ENCODE data around the gene ARNT2.

The ARNT2 gene

GRCh38 chr15:80578871-80579270 lies 174.7 kb downstream of the ARNT2 start:
- Mint-ChIP-seq H3K9me3 (no peaks in the 10 kb centered on the region), H3K27me3 (peaks cover 14% of the 10 kb centered on the region), H3K36me3 (no peaks in the 10 kb centered on the region), H3K27ac (no peak overlapping the region), H3K4me3 (no peak overlapping the region), H3K4me1 (peaks cover 6% of the 10 kb centered on the region)
- no peak for ATAC-seq

DNA sequence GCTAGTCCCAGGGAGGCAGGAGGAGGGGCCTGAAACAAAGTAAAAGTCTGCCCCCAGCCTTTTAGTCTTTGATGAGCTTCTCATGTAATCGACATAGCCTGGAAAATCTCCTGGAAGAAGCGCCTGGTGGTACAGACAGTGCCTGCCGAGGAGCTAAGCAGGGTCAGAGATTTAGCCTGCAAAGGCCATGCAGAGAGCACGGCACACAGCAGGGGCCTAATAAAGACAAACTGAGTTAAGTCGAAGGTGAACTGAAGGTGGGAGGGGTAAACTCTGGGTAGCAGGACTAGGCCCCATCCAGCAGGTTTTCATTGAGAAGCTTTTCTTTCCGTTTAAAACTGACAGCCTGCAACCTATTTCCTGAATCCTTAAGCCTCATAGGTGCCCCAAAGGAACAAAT lies 175.4 kb downstream of the ARNT2 start:
- Mint-ChIP-seq H3K27ac (no peak overlapping the region), H3K36me3 (no peaks in the 10 kb centered on the region), H3K4me3 (no peak overlapping the region), H3K27me3 (peaks cover 14% of the 10 kb centered on the region), H3K9me3 (no peaks in the 10 kb centered on the region), H3K4me1 (peaks cover 6% of the 10 kb centered on the region)
- ATAC-seq: no peak

DNA sequence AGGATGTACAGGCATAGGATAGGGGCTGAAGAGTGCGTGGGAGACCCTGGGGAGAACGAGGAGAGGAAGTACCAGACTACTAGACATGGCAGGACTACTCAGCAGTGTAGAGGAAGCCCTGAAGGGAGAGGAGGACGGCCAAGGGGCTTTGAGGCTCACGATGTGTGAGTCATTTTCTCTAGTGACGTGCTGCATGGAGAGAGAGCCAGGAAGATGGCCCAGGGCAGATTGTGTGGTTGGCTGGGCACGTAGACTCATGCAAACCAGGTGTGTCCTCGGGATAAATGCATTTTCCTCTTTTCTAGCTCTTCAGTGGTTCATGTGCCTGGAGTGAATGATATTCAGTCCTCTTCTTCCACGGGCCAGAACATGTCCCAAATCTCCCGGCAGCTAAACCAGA lies 175.9 kb downstream of the ARNT2 start:
- no peak for ATAC-seq
- no peak overlapping the region for H3K27ac Mint-ChIP-seq
- no peaks in the 10 kb centered on the region for H3K36me3 Mint-ChIP-seq
- peaks cover 14% of the 10 kb centered on the region for H3K27me3 Mint-ChIP-seq
- no peaks in the 10 kb centered on the region for H3K9me3 Mint-ChIP-seq
- H3K4me3 Mint-ChIP-seq: no peak overlapping the region
- peaks cover 6% of the 10 kb centered on the region for H3K4me1 Mint-ChIP-seq

DNA sequence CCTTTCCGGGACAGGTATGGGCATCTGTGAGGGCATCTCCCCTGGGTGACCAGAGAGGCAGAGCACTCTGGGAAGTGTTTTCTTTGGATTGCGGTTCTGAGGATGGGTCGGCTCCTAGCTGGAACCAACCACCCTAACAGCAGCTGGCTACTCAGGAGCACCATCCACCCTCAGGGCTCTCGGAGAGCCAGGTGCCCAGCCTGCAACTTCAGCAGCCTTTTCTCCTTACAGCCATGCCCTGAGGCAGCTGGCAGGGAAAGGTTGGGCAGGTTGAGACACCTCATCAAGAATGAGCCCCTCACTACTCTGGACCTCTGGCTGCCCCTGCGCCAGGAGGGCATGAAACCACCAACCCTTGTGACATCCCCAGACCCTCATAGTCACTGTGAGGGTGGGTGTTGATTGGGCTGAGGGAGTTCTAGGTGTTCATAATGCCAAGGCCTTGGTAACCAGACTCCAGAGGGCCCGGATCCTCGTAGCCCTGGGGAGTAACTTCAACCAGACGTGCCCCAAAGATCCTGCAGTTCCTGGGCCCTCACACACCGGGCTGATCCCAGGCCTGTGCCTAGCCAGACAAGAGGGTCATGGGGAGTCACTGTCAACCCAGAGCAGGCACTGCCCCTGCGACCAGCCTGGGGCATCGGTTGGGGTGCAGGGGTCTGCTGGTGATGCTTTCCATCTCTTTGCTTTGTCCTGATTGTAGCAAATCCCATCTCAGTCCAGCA lies 176.5 kb downstream of the ARNT2 start:
- no peak overlapping the region for H3K4me3 Mint-ChIP-seq
- no peaks in the 10 kb centered on the region for H3K36me3 Mint-ChIP-seq
- H3K27me3 Mint-ChIP-seq: peaks cover 14% of the 10 kb centered on the region
- ATAC-seq: no peak
- no peak overlapping the region for H3K27ac Mint-ChIP-seq
- no peaks in the 10 kb centered on the region for H3K9me3 Mint-ChIP-seq
- H3K4me1 Mint-ChIP-seq: peaks cover 6% of the 10 kb centered on the region

GRCh38 chr15:80581976-80582375 lies 177.8 kb downstream of the ARNT2 start:
- Mint-ChIP-seq H3K9me3 (no peaks in the 10 kb centered on the region), H3K27me3 (peaks cover 12% of the 10 kb centered on the region)
- no peak for ATAC-seq

DNA sequence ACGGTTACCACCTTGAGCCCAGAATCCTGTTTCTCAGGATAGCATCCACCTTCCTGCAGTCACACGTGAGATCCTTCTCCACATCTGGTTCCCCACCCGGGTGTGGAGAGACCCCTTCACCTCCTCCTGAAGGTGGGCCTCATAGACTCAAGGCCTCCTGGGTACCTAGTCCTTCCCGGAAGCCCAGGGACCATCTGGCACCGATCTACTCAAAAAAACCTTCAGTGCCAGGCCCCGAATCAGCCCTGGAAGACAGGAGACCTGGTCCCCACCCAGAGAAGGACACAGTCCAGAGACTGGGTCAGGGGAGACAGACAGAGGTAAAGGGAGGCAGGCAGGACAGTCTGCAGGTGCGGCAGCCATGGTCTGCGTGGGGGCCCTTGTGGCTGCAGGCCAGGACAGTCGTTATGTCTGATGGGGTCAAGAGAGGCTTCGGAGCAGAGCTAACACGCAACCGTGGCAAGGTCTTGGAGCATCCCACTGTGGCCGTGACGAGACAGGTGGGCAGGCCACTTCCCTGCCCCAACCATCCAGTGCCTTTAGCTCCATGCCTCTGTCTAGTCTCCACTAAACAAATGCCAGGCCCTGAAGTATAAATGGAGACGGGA lies 178.7 kb downstream of the ARNT2 start:
- H3K4me1 Mint-ChIP-seq: peaks cover 6% of the 10 kb centered on the region
- peaks cover 3% of the 10 kb centered on the region for H3K27me3 Mint-ChIP-seq
- H3K36me3 Mint-ChIP-seq: no peaks in the 10 kb centered on the region
- ATAC-seq: no peak
- no peaks in the 10 kb centered on the region for H3K9me3 Mint-ChIP-seq
- no peak overlapping the region for H3K27ac Mint-ChIP-seq
- H3K4me3 Mint-ChIP-seq: no peak overlapping the region

More at GRCh38 chr15:80581976-80582375, 177.8 kb downstream of the ARNT2 start:
- no peaks in the 10 kb centered on the region for H3K36me3 Mint-ChIP-seq
- peaks cover 6% of the 10 kb centered on the region for H3K4me1 Mint-ChIP-seq
- no peak overlapping the region for H3K4me3 Mint-ChIP-seq
- no peak overlapping the region for H3K27ac Mint-ChIP-seq

DNA sequence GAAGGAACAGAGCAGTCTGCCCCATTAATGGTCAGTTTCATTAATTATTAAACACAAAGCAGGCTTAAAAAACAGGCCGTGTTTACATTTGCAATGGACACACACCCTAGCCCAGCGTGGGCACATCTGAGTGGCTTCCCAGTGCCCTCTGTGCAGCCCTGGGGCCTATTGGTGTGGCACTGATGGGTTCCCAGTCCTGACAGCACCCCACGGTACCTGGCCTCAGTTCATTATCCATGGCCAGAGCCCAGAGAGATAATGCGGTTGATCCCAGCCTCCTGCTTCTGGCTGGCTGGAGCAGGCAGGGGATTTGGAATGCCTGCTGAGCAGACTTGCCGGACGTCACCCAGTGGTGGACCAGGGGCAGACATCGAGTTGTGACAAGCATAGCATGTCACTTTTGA lies 180.4 kb downstream of the ARNT2 start:
- no peaks in the 10 kb centered on the region for H3K27me3 Mint-ChIP-seq
- H3K4me3 Mint-ChIP-seq: no peak overlapping the region
- H3K36me3 Mint-ChIP-seq: no peaks in the 10 kb centered on the region
- no peak for ATAC-seq
- H3K9me3 Mint-ChIP-seq: no peaks in the 10 kb centered on the region
- no peak overlapping the region for H3K27ac Mint-ChIP-seq
- H3K4me1 Mint-ChIP-seq: peaks cover 6% of the 10 kb centered on the region

DNA sequence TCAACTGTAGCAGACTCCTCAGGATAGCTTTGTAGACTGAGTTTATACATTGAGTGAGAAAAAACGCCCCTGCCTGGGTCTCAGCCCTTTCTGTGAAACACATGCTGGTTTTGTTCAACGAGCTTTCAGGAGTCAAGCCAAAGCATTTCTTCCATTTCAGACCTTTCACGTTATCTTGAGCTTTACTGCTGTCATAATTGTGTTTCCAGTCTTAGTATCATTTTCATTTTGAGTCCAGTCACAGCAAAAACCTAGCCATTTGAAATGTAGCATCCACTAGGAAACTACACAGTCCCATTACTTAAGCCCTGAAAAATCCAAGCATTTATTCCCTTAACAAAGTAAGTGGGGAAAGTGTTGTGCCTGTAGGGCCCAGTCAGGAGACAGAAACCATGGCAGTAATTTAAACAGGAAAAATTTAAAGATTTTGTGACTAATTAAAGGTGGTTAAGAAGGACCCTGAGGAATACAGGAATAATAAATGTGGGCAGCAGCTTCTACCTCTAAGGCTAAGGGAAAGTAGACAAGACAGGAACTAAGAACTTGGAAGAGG lies 180.9 kb downstream of the ARNT2 start:
- no peak overlapping the region for H3K27ac Mint-ChIP-seq
- H3K27me3 Mint-ChIP-seq: no peaks in the 10 kb centered on the region
- H3K4me1 Mint-ChIP-seq: peaks cover 1% of the 10 kb centered on the region
- no peaks in the 10 kb centered on the region for H3K9me3 Mint-ChIP-seq
- no peak for ATAC-seq
- H3K36me3 Mint-ChIP-seq: no peaks in the 10 kb centered on the region
- H3K4me3 Mint-ChIP-seq: no peak overlapping the region

DNA sequence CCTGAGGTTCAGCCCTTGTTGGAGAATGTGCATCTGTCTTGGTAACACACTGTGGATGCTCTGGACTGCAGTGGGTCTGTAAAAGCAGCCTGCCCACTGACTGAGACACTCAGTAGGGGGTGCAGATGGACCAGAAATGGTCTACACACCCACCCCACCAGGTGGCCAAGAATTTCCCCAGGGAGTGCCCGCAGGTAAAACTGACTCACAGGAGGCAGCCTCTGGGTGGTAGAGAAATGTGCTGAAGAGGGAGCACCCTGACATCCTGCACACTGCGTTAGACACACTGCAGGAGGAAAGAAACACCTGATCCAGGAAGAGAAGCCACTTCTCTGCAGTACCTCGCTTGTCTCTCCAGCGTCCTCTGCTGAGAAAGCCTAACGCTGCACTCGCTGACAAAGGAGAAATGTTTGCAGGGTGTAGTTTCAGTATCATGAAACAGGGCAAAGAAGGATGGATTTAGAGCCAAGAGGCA lies 181.4 kb downstream of the ARNT2 start:
- Mint-ChIP-seq H3K9me3 (no peaks in the 10 kb centered on the region), H3K27ac (no peak overlapping the region)

DNA sequence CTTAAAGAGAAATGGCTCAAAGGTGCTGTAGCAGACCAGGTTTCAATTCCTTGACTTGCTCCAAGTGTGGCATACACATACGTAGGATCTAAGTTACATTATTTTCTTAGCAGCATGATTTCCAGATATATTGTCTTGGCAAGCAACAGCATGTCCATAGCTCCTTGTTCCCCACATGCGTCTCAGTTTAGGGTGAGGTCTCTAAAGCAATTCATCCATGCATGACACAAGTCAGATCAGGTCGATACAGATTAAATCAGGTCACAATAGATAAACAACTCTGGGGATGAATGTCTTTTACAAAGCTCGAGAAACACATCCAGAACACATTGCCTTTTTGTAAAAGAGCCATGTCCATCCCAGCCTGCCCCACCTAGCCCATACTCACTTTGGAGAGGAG lies 182.0 kb downstream of the ARNT2 start:
- Mint-ChIP-seq H3K4me1 (no peaks in the 10 kb centered on the region), H3K27ac (no peak overlapping the region), H3K27me3 (no peaks in the 10 kb centered on the region), H3K4me3 (no peak overlapping the region), H3K36me3 (no peaks in the 10 kb centered on the region), H3K9me3 (no peaks in the 10 kb centered on the region)
- ATAC-seq: no peak

More for the DNA sequence above, 181.4 kb downstream of the ARNT2 start:
- Mint-ChIP-seq H3K27me3 (no peaks in the 10 kb centered on the region), H3K4me3 (no peak overlapping the region), H3K36me3 (no peaks in the 10 kb centered on the region), H3K4me1 (no peaks in the 10 kb centered on the region)
- no peak for ATAC-seq

GRCh38 chr15:80587007-80587406 lies 182.8 kb downstream of the ARNT2 start:
- no peaks in the 10 kb centered on the region for H3K9me3 Mint-ChIP-seq
- H3K36me3 Mint-ChIP-seq: no peaks in the 10 kb centered on the region
- ATAC-seq: no peak
- H3K4me3 Mint-ChIP-seq: no peak overlapping the region
- H3K4me1 Mint-ChIP-seq: no peaks in the 10 kb centered on the region
- no peak overlapping the region for H3K27ac Mint-ChIP-seq
- H3K27me3 Mint-ChIP-seq: no peaks in the 10 kb centered on the region

DNA sequence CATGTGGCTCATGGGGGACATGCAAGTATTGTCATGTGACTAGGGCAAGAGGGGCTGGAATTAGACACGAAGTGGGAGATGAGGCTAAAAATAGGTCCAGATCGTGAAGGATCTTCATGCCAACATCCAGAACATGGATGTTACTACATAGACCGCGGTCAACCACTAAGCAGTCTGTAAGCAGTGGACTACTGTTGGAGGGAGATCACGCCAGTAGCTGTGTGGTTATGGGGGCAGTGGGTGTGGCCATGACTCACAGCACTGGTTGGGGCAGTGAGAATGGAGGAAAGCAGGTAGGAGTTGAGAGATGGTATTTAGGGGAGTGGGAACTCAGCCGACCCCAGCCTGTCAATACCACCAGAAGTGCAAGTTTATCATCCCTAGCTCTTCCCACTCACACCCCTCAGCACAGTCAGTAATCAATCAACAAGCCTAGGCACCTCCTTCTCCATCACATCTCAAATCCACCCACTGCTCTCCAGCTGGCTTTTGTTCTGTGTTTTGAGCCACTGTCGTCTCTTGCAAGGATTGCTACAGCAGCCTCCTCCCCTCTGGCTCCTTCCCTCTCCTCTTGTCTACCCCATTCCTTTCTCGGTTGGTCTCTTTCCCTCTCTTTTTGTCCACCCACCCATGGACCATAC lies 183.8 kb downstream of the ARNT2 start:
- ATAC-seq: no peak
- H3K27me3 Mint-ChIP-seq: no peaks in the 10 kb centered on the region
- no peaks in the 10 kb centered on the region for H3K36me3 Mint-ChIP-seq
- no peaks in the 10 kb centered on the region for H3K4me1 Mint-ChIP-seq
- no peaks in the 10 kb centered on the region for H3K9me3 Mint-ChIP-seq
- no peak overlapping the region for H3K27ac Mint-ChIP-seq
- no peak overlapping the region for H3K4me3 Mint-ChIP-seq

DNA sequence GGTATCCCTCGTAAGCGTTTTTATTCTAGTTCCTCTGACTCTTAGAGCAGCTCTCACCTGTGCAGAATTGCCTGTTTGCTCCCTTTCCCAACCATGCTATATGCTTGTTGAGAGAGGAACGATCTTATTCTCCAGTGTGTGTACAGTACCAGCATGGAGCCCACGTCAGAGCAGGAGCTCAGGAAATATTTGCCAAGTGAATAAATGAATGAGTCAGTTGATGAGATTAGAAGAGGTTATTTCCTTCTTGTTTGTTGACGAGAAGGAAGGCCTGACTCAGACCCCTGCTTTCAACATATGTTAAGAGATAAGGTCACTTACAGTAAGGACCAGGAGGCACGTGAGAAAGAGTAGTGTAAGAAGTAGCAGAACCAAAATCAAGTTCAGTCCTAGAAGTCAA lies 184.6 kb downstream of the ARNT2 start:
- H3K27ac Mint-ChIP-seq: no peak overlapping the region
- H3K4me3 Mint-ChIP-seq: no peak overlapping the region
- no peaks in the 10 kb centered on the region for H3K4me1 Mint-ChIP-seq
- H3K27me3 Mint-ChIP-seq: no peaks in the 10 kb centered on the region
- no peaks in the 10 kb centered on the region for H3K36me3 Mint-ChIP-seq
- ATAC-seq: no peak
- no peaks in the 10 kb centered on the region for H3K9me3 Mint-ChIP-seq

DNA sequence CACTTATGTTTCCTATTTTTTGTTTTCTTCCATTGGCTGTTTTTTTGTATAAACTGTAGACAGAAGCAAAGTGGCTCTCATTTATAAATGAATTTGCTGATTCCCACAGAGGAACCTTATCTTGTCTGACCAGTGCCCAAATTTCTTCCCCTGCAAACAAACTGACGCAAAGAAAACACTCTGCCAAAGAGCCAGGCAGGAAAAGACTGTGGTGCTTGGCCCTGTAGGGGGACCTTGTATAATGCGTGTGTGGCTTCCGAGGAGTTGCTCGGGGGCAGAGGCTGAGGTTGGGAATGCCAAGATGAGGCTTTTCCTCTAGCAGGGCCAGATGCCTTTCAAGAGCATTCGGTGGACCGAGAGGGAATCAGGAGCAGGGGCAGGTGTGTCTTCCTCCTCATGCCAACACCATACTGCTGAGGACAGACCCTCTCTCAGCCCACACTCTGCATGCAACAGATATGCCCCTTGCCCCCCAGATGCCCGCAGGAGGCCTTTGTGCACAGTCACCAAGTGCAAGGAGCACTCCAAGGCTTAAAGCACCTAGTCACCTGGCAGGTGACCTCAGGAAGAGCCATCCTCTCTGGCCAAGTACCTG lies 186.7 kb downstream of the ARNT2 start:
- no peak for ATAC-seq
- no peaks in the 10 kb centered on the region for H3K27me3 Mint-ChIP-seq
- no peak overlapping the region for H3K4me3 Mint-ChIP-seq
- no peaks in the 10 kb centered on the region for H3K9me3 Mint-ChIP-seq
- no peaks in the 10 kb centered on the region for H3K36me3 Mint-ChIP-seq
- H3K4me1 Mint-ChIP-seq: no peaks in the 10 kb centered on the region
- H3K27ac Mint-ChIP-seq: no peak overlapping the region

- H3K9me3 Mint-ChIP-seq: no peaks in the 10 kb centered on the region
- H3K27me3 Mint-ChIP-seq: no peaks in the 10 kb centered on the region
- H3K4me1 Mint-ChIP-seq: no peaks in the 10 kb centered on the region
- H3K27ac Mint-ChIP-seq: no peak overlapping the region
- H3K36me3 Mint-ChIP-seq: no peaks in the 10 kb centered on the region
- no peak overlapping the region for H3K4me3 Mint-ChIP-seq
- no peak for ATAC-seq
These were observed 187.3 kb downstream of the ARNT2 start for GRCh38 chr15:80591471-80591870.
